WTC11 (cell line): ENCODE results near the gene MSANTD2. TPM values are rescaled to one million over a fixed set of nuclear protein-coding genes. Genes with fewer than 3 reads are reported as not detected.
A peak's percentile ranks its signal among the peaks of the same experiment; 100 is the strongest.

Source experiments
- ATAC-seq: fragments of 200-7000 bp; cut with Tn5 transposase; 2 replicates; pipeline ENCODE4 v1.10.0; 2021; ENCODE audit warnings: mild to moderate bottlenecking, moderate library complexity
- CTCF ChIA-PET: fragments of 300-600 bp; sonication (Branson Sonifier 250); formaldehyde crosslinking; loops from one replicate; lab custom pipeline; 2021; ENCODE audit warnings: antibody characterized with exemption; lab: Charles Lee
- POLR2A ChIA-PET: fragments of 350-600 bp; sonication (Branson Sonifier 250); formaldehyde crosslinking; loops from one replicate; lab custom pipeline; 2021; ENCODE audit warnings: antibody characterized with exemption; lab: Charles Lee
- DNase-seq: peaks from one replicate; pipeline ENCODE4 v3.0.0; 2021; ENCODE audit warnings: low spot score
- H3K27ac Mint-ChIP-seq: 2 replicates; pipeline ENCODE4 v1.8.0; 2021; ENCODE audit warnings: mixed read lengths
- H3K27me3 Mint-ChIP-seq: 2 replicates; pipeline ENCODE4 v1.8.0; 2021; ENCODE audit warnings: low read depth, mild to moderate bottlenecking, moderate library complexity, mixed read lengths
- H3K36me3 Mint-ChIP-seq: 2 replicates; pipeline ENCODE4 v1.8.0; 2021; ENCODE audit warnings: mixed read lengths
- H3K4me1 Mint-ChIP-seq: 2 replicates; pipeline ENCODE4 v1.8.0; 2022; ENCODE audit warnings: mixed read lengths
- H3K4me3 Mint-ChIP-seq: 2 replicates; pipeline ENCODE4 v1.8.0; 2021; ENCODE audit warnings: mild to moderate bottlenecking, moderate library complexity, mixed read lengths
- H3K9me3 Mint-ChIP-seq: 2 replicates; pipeline ENCODE4 v1.8.0; 2021; ENCODE audit warnings: mixed read lengths
- AR ChIP-seq: fragments of 250-450 bp; sonication (Bioruptor Pico); IDR thresholded peaks from 2 replicates; pipeline ENCODE4 v1.9.0; 2021; ENCODE audit warnings: mild to moderate bottlenecking
- E2F5 ChIP-seq: sonication (generic); formaldehyde crosslinking; IDR thresholded peaks from 2 replicates; pipeline ENCODE4 v1.8.1; 2022; ENCODE audit warnings: mild to moderate bottlenecking, moderate library complexity, missing genetic modification reagents
- ESRRA ChIP-seq: sonication (generic); formaldehyde crosslinking; IDR thresholded peaks from 2 replicates; pipeline ENCODE4 v1.8.1; 2022; ENCODE audit warnings: mild to moderate bottlenecking, missing genetic modification reagents, borderline replicate concordance
- ETV6 ChIP-seq: sonication (generic); formaldehyde crosslinking; IDR thresholded peaks from 2 replicates; pipeline ENCODE4 v1.8.1; 2022; ENCODE audit warnings: mild to moderate bottlenecking, missing genetic modification reagents
- MLX ChIP-seq: sonication (generic); formaldehyde crosslinking; IDR thresholded peaks from 2 replicates; pipeline ENCODE4 v1.8.1; 2023; ENCODE audit warnings: mild to moderate bottlenecking, missing genetic modification reagents, moderate library complexity
- MYBL2 ChIP-seq: sonication (generic); formaldehyde crosslinking; IDR thresholded peaks from 2 replicates; pipeline ENCODE4 v1.8.1; 2023; ENCODE audit warnings: mild to moderate bottlenecking, moderate library complexity, missing genetic modification reagents
- OVOL2 ChIP-seq: fragments of 250-450 bp; sonication (Bioruptor Pico); IDR thresholded peaks from 2 replicates; pipeline ENCODE4 v1.9.0; 2021; ENCODE audit warnings: mild to moderate bottlenecking, borderline replicate concordance
- SOX15 ChIP-seq: fragments of 250-450 bp; sonication (Bioruptor Pico); IDR thresholded peaks from 2 replicates; pipeline ENCODE4 v1.9.0; 2021; ENCODE audit warnings: mild to moderate bottlenecking
- TCF7 ChIP-seq: sonication (generic); formaldehyde crosslinking; IDR thresholded peaks from 2 replicates; pipeline ENCODE4 v1.8.0; 2022; ENCODE audit warnings: mild to moderate bottlenecking, low read depth, missing genetic modification reagents, moderate library complexity
- TEAD1 ChIP-seq: sonication (generic); formaldehyde crosslinking; IDR thresholded peaks from 2 replicates; pipeline ENCODE4 v1.8.0; 2022; ENCODE audit warnings: mild to moderate bottlenecking, missing genetic modification reagents
- USF1 ChIP-seq: sonication (generic); formaldehyde crosslinking; IDR thresholded peaks from 2 replicates; pipeline ENCODE4 v1.8.0; 2022; ENCODE audit warnings: mild to moderate bottlenecking, missing genetic modification reagents
- USF2 ChIP-seq: sonication (generic); formaldehyde crosslinking; IDR thresholded peaks from 2 replicates; pipeline ENCODE4 v1.8.1; 2023; ENCODE audit warnings: mild to moderate bottlenecking, missing genetic modification reagents, moderate library complexity
- ZNF138 ChIP-seq: sonication (generic); formaldehyde crosslinking; conservative IDR thresholded peaks from 2 replicates; pipeline ENCODE4 v1.8.1; 2022; ENCODE audit warnings: mild to moderate bottlenecking, moderate library complexity, missing genetic modification reagents
- ZNF232 ChIP-seq: sonication (generic); formaldehyde crosslinking; IDR thresholded peaks from 2 replicates; pipeline ENCODE4 v1.8.0; 2022; ENCODE audit warnings: mild to moderate bottlenecking, missing genetic modification reagents
- ZNF281 ChIP-seq: sonication (generic); formaldehyde crosslinking; IDR thresholded peaks from 2 replicates; pipeline ENCODE4 v1.8.0; 2023; ENCODE audit warnings: mild to moderate bottlenecking, missing genetic modification reagents
- total RNA-seq: library from RNA; stranded (reverse); gene quantifications from 3 replicates; pipeline ENCODE4 v1.2.3, GENCODE V29; 2021
- TF ChIP-seq, protein P1 (sequence below): sonication (generic); formaldehyde crosslinking; IDR thresholded peaks from 2 replicates; pipeline ENCODE4 v1.8.0; 2022; ENCODE audit warnings: missing genetic modification reagents
- TF ChIP-seq, protein P2 (sequence below): sonication (generic); formaldehyde crosslinking; IDR thresholded peaks from 2 replicates; pipeline ENCODE4 v1.8.0; 2022; ENCODE audit warnings: mild to moderate bottlenecking, missing genetic modification reagents

MSANTD2 gene
- total RNA-seq, 1 experiment from 2014 or later: 17.5 TPM

- no peak for TF ChIP-seq E2F5
- no peak for TF ChIP-seq USF2
- TF ChIP-seq USF1: no peak
- no peak for TF ChIP-seq AR (CRISPR knock-in tag)
- no peak for TF ChIP-seq TEAD1 (CRISPR knock-in tag)
- no peak for TF ChIP-seq SOX15 (CRISPR knock-in tag)
- no peak for TF ChIP-seq ZNF232 (CRISPR knock-in tag)
- TF ChIP-seq, all 79 proteins: peak for 0
- Mint-ChIP-seq H3K4me1 (peaks cover 40% of the 10 kb centered on the region), H3K4me3 (peak overlapping the region; percentile 89), H3K9me3 (no peaks in the 10 kb centered on the region), H3K36me3 (no peaks in the 10 kb centered on the region), H3K27me3 (peaks cover 100% of the 10 kb centered on the region), H3K27ac (no peak overlapping the region)
- DNase-seq: no peak
- POLR2A ChIA-PET: interaction anchor here (1.3 kb wide), 1 partner anchor 53 kb away, joined by 6 read pairs; the partner anchor contains the start of gene MSANTD2
- CTCF ChIA-PET: interaction anchor here (0.6 to 4.7 kb wide), 23 partner anchors 9 to 173 kb away, joined by 3 to 70 read pairs (median 11); partner anchors contain the start of genes ESAM, MSANTD2, SIAE and SPA17
- ATAC-seq: no peak
Measured at GRCh38 chr11:124747406-124748099, 52.7 kb downstream of the MSANTD2 start.

DNA sequence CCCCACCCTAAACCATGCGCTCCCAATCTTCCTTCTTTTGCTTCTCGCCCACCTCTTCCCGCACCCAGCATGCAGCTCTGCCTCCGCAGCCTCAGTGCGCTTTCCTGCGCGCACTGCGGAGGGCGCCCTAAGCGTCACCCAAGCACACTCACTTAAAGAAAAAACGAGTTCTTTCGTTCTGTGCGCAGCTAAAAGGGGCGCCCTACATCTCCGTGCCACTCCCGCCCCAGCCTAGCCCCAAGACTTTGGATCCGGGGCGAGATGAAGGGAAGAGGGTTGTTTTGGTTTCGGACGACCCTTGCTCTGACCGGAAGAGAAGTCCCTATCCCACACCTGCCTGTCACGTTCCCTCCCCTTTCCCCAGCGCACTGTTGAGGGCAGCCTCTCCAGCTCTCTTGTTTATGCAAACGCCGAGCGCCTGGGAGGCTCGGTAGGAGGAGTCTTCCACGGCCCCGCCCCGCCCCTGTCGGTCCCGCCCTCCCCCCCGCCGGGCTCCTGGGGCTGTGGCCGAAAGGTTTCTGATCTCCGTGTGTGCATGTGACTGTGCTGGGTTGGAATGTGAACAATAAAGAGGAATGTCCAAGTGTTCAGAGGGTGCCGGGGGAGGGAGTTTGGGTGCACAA is 53.5 kb downstream of the MSANTD2 start:
- peaks cover 38% of the 10 kb centered on the region for H3K4me1 Mint-ChIP-seq
- no peak overlapping the region for H3K27ac Mint-ChIP-seq
- peak; percentile 90 for DNase-seq
- ATAC-seq: peak; percentile 83
- H3K9me3 Mint-ChIP-seq: no peaks in the 10 kb centered on the region
- CTCF ChIA-PET: interaction anchor here (0.6 to 4.7 kb wide), 38 partner anchors 8 to 672 kb away, joined by 3 to 70 read pairs (median 6); partner anchors contain the start of genes ESAM, MSANTD2, SIAE and SPA17
- peaks cover 100% of the 10 kb centered on the region for H3K27me3 Mint-ChIP-seq
- peak overlapping the region; percentile 89 for H3K4me3 Mint-ChIP-seq
- H3K36me3 Mint-ChIP-seq: no peaks in the 10 kb centered on the region
- POLR2A ChIA-PET: interaction anchor here (1.0 to 1.3 kb wide), 4 partner anchors 12 to 73 kb away, joined by 3 to 6 read pairs (median 4); partner anchors contain the start of genes MSANTD2, SIAE and SPA17
- TF ChIP-seq, protein P1, sequence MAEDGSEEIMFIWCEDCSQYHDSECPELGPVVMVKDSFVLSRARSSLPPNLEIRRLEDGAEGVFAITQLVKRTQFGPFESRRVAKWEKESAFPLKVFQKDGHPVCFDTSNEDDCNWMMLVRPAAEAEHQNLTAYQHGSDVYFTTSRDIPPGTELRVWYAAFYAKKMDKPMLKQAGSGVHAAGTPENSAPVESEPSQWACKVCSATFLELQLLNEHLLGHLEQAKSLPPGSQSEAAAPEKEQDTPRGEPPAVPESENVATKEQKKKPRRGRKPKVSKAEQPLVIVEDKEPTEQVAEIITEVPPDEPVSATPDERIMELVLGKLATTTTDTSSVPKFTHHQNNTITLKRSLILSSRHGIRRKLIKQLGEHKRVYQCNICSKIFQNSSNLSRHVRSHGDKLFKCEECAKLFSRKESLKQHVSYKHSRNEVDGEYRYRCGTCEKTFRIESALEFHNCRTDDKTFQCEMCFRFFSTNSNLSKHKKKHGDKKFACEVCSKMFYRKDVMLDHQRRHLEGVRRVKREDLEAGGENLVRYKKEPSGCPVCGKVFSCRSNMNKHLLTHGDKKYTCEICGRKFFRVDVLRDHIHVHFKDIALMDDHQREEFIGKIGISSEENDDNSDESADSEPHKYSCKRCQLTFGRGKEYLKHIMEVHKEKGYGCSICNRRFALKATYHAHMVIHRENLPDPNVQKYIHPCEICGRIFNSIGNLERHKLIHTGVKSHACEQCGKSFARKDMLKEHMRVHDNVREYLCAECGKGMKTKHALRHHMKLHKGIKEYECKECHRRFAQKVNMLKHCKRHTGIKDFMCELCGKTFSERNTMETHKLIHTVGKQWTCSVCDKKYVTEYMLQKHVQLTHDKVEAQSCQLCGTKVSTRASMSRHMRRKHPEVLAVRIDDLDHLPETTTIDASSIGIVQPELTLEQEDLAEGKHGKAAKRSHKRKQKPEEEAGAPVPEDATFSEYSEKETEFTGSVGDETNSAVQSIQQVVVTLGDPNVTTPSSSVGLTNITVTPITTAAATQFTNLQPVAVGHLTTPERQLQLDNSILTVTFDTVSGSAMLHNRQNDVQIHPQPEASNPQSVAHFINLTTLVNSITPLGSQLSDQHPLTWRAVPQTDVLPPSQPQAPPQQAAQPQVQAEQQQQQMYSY (CRISPR knock-in tag): peak; percentile 96
- TF ChIP-seq MLX (CRISPR knock-in tag): no peak
- TF ChIP-seq, protein P2, sequence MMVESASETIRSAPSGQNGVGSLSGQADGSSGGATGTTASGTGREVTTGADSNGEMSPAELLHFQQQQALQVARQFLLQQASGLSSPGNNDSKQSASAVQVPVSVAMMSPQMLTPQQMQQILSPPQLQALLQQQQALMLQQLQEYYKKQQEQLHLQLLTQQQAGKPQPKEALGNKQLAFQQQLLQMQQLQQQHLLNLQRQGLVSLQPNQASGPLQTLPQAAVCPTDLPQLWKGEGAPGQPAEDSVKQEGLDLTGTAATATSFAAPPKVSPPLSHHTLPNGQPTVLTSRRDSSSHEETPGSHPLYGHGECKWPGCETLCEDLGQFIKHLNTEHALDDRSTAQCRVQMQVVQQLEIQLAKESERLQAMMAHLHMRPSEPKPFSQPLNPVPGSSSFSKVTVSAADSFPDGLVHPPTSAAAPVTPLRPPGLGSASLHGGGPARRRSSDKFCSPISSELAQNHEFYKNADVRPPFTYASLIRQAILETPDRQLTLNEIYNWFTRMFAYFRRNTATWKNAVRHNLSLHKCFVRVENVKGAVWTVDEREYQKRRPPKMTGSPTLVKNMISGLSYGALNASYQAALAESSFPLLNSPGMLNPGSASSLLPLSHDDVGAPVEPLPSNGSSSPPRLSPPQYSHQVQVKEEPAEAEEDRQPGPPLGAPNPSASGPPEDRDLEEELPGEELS (CRISPR knock-in tag): peak; percentile 61; the same call in 1 of the 2 replicates
- no peak for TF ChIP-seq ESRRA
- no peak for TF ChIP-seq TCF7 (CRISPR knock-in tag)
- TF ChIP-seq MYBL2 (CRISPR knock-in tag): no peak
- TF ChIP-seq ETV6 (CRISPR knock-in tag): peak; percentile 72; the same call in 1 of the 2 replicates
- TF ChIP-seq ZNF281 (CRISPR knock-in tag): no peak
- no peak for TF ChIP-seq OVOL2 (CRISPR knock-in tag)
- no peak for TF ChIP-seq ZNF138 (CRISPR knock-in tag)
